Umbilical cord (tissue), 2 donors: ENCODE results near the gene NAA15. TPM values are rescaled to one million over a fixed set of nuclear protein-coding genes. Genes with fewer than 3 reads are reported as not detected.
"Not testable (repeated sequence)": the region's sequence is repeated elsewhere in the genome, so short reads cannot be mapped to it uniquely, and the experiment has no call there.

Experiments used
- DNase-seq: peaks from one replicate; pipeline ENCODE4 v3.0.0-alpha.2; 2015; ENCODE audit warnings: low spot score
- total RNA-seq: library from RNA; depleted of rRNA; stranded (reverse); fragments of >200 nt; gene quantifications from one replicate; pipeline ENCODE4 v1.2.3, GENCODE V29; 2014; ENCODE audit warnings: low replicate concordance; ENCODE audit not compliant: insufficient read depth

Gene NAA15
- total RNA-seq, 1 donor from 2014 or later: 20.5 TPM

DNA sequence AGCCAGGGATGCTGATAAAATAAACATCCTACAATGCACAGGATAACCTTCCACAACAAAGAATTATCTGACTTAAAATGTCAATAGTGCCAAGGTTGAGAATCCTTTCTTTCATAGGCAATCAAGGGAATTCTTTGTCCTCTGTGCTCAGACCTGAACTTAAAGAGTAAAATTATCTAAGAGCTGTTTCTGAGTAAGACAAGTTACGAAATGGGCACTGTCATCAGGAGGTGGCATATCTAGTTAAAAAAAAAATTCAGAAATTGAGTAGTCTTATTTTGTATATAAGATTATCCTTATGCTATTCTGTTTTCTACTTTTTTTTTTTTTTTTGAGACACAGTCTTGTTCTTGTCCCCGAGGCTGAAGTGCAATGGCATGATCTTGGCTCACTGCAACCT lies 149.3 kb downstream of the NAA15 start:
- DNase-seq: no peak

DNA sequence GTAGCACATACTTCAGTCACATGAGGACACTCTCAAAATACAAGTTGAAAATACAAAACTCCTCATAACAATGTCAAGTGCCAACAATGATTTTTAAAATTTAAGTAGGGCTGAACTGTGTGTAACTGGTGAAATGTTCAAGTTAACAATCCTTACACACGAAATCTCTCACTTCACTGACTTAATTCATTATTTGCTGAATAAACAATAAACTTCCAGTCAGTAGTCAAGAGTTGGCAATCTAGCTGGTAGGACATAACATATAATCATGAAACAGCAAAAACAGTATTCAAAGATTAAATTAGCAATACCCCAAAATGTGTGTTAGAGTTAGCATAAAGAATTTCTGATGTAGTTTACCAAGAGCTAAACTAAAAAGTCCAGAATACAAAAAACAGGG lies 150.7 kb downstream of the NAA15 start:
- DNase-seq: no peak

DNA sequence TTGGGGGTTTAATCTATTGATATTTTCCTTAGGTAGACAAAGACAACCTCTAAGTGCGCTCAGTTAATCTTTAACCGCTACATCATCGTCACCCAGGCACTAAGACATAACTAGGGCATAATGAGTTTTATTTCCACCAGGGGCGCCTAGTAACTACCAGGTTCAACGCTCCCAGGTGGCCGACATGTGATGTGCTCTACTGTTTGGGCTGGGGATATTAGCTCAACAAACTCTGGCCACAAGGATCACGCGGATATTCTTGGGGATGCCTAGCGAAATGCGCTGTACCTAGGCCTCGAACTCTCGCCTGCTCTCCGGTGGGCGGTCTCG lies 151.7 kb downstream of the NAA15 start:
- no peak for DNase-seq

DNA sequence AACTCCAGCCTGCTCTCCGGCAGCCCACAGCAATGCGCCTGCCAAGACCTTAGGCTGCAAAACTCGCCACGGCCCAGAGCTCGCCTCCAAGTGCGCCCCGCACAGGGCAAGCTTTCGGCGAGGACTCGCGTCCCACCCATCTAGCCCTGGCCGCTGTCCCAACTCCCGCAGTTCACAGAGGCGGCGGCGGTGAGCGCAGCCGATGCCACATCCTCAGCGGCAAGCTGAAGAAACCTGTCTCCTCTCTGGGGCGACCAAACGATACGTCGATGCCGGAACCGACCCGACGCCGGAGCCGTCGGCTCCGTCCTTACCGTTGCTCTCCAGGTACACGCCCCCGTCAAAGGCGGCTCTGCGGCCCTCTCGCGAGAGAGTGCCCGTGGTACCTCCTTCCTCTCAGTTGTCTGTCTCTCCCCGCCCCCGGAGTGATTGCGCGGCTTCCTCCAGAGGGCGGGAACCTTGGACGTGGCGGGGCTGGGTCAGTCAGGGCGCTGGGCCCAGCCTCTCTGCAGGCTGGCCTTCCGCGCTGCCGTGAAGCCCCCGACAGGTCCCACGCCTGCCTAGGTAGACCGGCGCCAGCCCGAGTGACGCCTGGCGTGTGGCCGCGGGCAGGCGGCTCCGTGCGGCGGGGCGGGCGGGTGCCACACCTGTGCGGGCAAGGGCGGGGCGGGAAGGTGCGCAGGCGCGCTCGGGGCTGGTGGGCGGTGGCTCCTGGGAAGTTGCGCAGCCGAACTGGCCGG lies 152.2 kb downstream of the NAA15 start:
- peak; percentile 99 for DNase-seq

DNA sequence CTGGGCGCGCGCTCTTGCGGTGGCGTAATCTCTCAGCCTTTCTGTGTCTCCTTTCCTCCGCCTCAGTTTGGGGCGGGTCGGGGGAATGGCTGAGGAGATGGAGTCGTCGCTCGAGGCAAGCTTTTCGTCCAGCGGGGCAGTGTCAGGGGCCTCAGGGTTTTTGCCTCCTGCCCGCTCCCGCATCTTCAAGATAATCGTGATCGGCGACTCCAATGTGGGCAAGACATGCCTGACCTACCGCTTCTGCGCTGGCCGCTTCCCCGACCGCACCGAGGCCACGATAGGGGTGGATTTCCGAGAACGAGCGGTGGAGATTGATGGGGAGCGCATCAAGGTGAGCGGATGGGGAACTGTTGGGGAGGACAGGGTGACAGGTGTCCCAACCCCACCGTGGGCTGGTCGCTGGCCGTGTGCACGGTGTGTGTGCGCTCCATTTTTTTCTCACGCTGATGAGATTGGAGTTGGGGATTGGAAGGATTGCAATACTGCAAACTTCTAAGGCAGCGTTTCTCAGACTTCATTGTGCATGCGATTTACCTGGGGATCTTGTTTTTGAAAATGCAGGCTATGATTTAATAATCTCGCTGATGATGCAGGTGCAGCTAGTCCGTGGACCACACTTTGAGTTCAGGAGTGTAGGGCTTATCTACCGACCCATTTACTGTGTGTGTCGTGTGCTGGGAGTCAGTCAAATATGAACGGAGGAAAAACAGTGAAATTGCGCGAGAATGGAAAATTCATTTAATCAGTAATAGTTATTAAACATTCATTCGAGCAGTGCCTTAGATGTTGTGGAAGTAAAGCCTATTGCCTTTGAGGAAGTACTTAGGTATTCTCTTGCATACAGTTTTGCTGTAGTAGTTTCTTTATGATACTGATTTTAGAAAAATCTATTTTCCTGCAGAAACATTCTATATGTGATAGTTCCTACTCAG lies 153.1 kb downstream of the NAA15 start, which contains the start of gene RAB33B:
RAB33B (plus strand) TSS at position 11 of the 935 bp plus-strand sequence; CDS start at position 86, 75 bp downstream.
- DNase-seq: no peak

DNA sequence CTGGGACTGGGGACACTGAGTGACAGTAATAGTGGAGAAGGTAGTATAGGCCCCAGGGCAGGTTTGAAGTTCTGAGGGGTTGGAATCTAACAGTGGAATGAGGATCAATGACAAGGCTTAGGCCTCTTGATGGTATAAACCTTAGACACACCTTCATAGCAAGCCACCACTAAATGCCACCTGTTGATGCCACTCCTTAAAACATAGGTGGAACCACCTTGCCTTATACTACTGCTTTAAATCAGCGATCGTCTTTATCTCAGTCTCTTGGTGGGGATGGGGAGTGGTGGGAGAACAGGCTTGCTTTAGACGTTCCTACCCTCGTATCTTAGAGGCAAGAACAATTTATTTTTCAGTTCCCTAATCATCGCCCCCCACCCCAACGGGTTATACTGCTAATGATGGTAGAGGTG lies 153.8 kb downstream of the NAA15 start:
- DNase-seq: no peak

DNA sequence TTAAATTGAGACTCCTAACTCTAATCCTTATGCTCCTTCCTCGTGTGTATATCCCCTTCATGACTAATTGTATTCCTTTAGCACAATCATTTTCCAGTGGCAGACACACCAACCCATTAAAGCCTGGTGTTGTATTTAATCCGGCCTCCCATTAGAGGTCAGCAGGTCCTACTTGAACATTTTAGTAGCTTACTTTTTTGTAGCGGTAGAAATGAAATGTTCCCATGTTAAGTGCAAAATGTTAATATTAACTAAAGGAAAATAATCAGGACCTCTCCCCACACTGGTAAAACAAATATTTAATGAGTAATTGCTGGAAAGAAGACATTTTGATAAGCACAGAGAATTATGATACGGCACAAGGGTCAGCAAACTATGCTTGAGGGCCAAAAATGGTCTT lies 156.0 kb downstream of the NAA15 start:
- no peak for DNase-seq

DNA sequence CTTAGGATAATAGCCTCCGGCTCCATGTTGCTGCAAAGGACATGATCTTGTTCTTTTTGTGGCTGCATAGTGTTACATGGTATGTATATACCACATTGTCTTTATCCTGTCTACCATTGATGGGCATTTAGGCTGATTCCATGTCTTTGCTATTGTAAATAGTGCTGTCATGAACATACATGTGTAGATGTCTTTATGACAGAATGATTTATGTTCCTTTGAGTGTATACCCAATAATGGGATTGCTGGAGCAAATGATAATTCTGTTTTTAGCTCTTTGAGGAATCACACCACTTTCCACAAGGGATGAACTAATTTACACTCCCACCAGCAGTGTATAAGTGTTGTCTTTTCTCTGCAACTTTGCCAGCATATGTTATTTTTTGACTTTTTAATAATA lies 157.2 kb downstream of the NAA15 start:
- no peak for DNase-seq

DNA sequence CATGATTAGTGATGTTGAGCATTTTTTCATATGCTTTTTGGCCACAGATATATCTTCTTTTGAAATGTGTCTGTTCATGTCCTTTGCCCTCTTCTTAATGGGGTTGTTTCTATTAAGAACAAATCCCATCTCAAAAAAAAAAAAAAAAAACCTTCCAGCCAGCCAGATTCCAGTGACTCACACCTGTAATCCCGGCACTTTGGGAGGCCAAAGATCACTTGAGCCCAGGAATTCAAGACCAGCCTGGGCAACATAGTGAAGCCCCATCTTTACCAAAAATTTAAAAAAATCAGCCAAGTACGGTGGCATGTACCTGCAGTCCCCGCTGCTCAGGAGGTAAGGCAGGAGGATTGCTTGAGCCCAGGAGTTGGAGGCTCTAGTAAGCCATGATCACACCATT lies 157.7 kb downstream of the NAA15 start:
- DNase-seq: no peak

DNA sequence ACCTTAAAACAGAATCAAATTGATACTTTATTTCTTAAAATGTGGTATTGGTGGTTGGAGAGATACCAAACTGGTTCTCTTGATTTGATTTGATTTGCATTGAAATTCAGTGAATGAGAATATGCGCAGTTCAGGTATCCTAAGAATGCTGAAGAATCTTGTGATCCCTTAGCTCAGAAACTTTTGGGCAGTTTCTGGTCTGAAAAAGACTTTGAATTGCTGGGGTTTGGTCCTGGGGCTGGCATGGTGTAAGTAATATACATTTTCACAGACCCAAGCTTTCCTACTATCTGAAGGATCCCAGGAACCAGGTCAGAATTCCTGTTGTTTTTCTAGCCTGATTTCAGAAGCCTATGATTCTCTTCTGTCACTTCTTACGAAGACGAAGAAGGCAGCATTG lies 159.3 kb downstream of the NAA15 start:
- DNase-seq: no peak

DNA sequence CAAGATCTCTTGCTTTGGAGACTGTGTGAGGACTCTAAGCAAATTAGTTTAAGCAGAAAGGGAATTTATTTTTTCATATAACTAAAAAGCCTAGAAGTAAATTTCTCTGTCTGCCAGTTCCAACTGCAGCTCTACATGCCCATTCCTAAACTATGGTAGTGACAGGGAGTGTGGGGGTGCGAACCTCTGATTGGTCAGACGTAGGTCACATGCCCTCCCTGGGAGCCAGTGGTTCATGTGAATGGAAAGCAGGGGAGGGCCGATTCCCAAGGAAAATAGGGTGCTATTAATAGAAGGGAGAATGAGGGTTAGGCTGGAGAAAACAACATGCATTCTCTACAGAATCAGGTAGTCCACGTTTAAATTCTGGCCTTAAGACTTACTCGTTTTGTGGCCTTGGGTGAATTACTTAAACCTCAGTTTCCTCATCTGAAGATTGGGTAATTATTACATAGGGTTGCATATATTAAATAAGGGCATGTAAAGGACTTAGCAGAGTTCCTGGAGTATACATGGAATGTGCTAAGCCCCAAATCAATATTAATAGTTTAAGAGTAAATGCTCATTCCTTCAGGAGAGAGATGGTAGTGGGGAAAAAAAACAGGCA lies 159.8 kb downstream of the NAA15 start:
- DNase-seq: no peak

DNA sequence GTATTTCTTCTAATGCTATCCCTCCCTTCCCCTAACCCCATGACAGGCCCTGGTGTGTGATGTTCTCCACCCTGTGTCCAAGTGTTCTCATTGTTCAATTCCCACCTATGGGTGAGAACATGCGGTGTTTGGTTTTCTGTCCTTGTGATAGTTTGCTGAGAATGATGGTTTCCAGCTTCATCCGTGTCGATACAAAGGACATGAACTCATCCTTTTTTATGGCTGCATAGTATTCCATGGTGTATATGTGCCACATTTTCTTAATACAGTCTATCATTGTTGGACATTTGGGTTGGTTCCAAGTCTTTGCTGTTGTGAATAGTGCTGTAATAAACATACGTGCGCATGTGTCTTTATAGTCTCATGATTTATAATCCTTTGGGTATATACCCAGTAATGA lies 163.2 kb downstream of the NAA15 start:
- DNase-seq: not testable (repeated sequence)

DNA sequence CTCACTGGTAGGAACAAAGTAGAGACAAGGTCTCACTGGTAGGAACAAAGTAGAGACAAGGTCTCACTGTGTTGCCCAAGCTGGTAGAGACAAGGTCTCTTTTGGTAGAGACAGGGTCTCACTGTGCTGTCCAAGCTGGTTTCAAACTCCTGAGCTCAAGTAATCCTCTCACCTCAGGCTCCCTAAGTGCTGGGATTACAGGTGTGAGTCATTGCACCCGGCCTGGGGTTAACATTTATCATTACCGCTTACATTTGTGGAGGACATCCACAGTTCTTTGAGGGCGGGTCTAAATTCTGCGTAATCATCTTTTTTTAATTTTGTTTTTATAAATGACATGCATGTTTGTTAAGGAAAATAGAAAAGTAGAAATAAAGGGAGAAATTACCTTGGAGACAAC lies 164.6 kb downstream of the NAA15 start:
- DNase-seq: no peak

DNA sequence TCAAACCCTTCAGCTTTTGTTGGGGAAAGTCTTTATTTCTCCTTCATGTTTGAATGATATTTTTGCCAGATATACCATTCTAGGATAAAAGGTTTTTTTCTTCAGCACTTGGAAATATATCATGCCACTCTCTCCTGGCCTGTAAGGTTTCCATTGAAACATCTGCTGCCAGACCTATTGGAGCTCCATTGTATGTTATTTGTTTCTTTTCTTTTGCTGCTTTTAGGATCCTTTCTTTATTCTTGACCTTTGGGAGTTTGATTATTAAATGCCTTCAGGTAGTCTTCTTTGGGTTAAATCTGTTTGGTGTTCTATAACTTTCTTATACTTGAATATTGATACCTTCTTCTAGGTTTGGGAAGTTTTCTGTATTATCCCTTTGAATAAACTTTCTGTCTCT lies 167.5 kb downstream of the NAA15 start:
- not testable (repeated sequence) for DNase-seq

DNA sequence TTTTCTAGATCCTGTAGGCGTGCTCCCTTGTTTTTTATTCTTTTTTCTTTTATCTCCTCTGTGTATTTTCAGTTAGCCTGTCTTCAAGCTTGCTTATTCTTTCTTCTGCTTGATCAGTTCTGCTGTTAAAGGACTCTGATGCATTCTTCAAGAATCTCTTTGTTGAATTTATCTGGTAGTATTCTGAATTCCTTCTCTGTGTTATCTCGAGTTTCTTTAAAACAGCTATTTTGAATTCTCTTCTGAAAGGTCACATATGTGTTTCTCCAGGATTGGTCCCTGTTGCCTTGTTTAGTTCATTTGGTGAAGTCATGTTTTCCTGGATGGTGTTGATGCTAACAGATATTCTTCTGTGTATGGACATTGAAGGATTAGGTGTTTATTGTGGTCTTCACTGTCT lies 167.9 kb downstream of the NAA15 start:
- DNase-seq: no peak

Other genes starting within 250 kb of the NAA15 start
- 103 TPM for gene ELF2, start 124.3 kb upstream of the NAA15 start, total RNA-seq
- gene MGARP, start 21.3 kb upstream of the NAA15 start, total RNA-seq: 21.2 TPM
- gene NDUFC1, start 972 bp downstream of the NAA15 start, total RNA-seq: 42.6 TPM
- 59.9 TPM for gene RAB33B, start 152.6 kb downstream of the NAA15 start, total RNA-seq